Small intestine (tissue), 7 donors: Measurements from ENCODE around the gene ETFA. TPM values are rescaled to one million over a fixed set of nuclear protein-coding genes. Genes with fewer than 3 reads are reported as not detected.
"Not testable (repeated sequence)": the region's sequence is repeated elsewhere in the genome, so short reads cannot be mapped to it uniquely, and the experiment has no call there.

Experiments used
- DNase-seq, 2 donors: peaks; one replicate each; pipeline versions ENCODE4 v3.0.0 to v3.0.0-alpha.2; 2013
- FAIRE-seq: peaks from 2 replicates; lab custom pipeline; 2012; peaks lifted over from hg19 to GRCh38; lab: Jason Lieb, UNC
- H3K27ac ChIP-seq, 3 donors: one replicate each; pipeline ENCODE4 v1.5.1; 2013; ENCODE audit warnings: low read length in 2 of 3, mild to moderate bottlenecking in 2 of 3, control low read depth in 1 of 3, inconsistent platforms in 1 of 3, low read depth in 1 of 3, moderate library complexity in 1 of 3
- H3K27me3 ChIP-seq, 3 donors: one replicate each; pipeline ENCODE4 v1.6.1; 2013; ENCODE audit warnings: low read length in 3 of 3, inconsistent platforms in 1 of 3; ENCODE audit not compliant: control insufficient read depth in 3 of 3, insufficient read depth in 3 of 3
- H3K36me3 ChIP-seq, 3 donors: one replicate each; pipeline ENCODE4 v1.6.1; 2013; ENCODE audit warnings: low read length in 3 of 3, inconsistent platforms in 1 of 3, low read depth in 1 of 3, mild to moderate bottlenecking in 1 of 3, moderate library complexity in 1 of 3; ENCODE audit not compliant: control insufficient read depth in 3 of 3, insufficient read depth in 2 of 3
- H3K4me1 ChIP-seq, 3 donors: one replicate each; pipeline ENCODE4 v1.6.1; 2013; ENCODE audit warnings: low read length in 2 of 3, inconsistent platforms in 1 of 3, low read depth in 1 of 3, mild to moderate bottlenecking in 1 of 3, moderate library complexity in 1 of 3; ENCODE audit not compliant: control insufficient read depth in 3 of 3, insufficient read depth in 2 of 3
- H3K4me3 ChIP-seq, 3 donors: one replicate each; pipeline ENCODE4 v1.5.1; 2013; ENCODE audit warnings: low read length in 3 of 3, control low read depth in 1 of 3, inconsistent platforms in 1 of 3, low read depth in 1 of 3, mild to moderate bottlenecking in 1 of 3, moderate library complexity in 1 of 3
- H3K9me3 ChIP-seq, 2 donors: one replicate each; pipeline ENCODE4 v1.6.1; 2013; ENCODE audit warnings: low read depth in 1 of 2, low read length in 1 of 2; ENCODE audit not compliant: control insufficient read depth in 2 of 2, insufficient read depth in 1 of 2
- WGBS, 3 donors: extraction: QIAGEN DNeasy Blood & Tissue Kit; methylation state at CpG; one replicate each; pipeline ENCODE4 v1.1.7; 2013; 5-methylcytosine and 5-hydroxymethylcytosine counted together
- polyA plus RNA-seq, 4 donors: library from polyadenylated mRNA; stranded (reverse) in 3 of 4; unstranded in 1 of 4; fragments of 200-250 nt in 3 of 4; fragments of 120-200 nt in 1 of 4; gene quantifications; one replicate each; pipeline versions ENCODE4 v1.2.1 to v1.2.3, GENCODE V29; 2013
- donor health status: healthy with polysubstance abuse.
- donor health status: control.
- donor health status: control.
- donor health status: Bipolar disorder and iron deficiency.
- donor health status: healthy.

ETFA gene
- polyA plus RNA-seq, 4 donors: 184 to 346 (median 213) TPM

DNA sequence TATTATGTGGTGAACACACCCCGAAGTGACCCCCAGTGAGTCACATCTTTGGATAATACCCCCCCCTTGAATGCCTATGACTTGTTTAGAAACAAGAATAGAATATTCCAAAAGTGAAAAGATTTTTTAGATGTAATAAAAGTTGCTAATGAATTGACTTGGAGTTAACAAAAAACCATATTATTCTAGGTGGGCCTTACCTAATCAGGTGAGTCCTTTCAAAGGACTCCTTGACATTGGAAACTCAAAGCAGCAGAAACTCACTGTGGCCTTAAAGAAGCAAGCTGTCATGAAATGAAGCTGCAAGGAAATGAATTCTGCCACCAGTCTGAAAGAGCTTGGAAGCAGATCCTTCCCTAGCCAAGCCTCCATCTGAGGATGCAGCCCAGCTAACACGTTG lies 14.4 kb upstream of the ETFA start:
- Histone ChIP-seq H3K4me3 (no peak overlapping the region), H3K4me1 (no peaks in the 10 kb centered on the region), H3K9me3 (no peaks in the 10 kb centered on the region), H3K27ac (no peak overlapping the region), H3K36me3 (no peaks in the 10 kb centered on the region), H3K27me3 (peaks cover 0 to 42% (median 18%) of the 10 kb centered on the region in 3 donors)
- FAIRE-seq (no peak), DNase-seq (no peak)
- WGBS, 3 donors: 66 to 75% (median 74%) methylated on average over 2 of the region's 2 CpGs

DNA sequence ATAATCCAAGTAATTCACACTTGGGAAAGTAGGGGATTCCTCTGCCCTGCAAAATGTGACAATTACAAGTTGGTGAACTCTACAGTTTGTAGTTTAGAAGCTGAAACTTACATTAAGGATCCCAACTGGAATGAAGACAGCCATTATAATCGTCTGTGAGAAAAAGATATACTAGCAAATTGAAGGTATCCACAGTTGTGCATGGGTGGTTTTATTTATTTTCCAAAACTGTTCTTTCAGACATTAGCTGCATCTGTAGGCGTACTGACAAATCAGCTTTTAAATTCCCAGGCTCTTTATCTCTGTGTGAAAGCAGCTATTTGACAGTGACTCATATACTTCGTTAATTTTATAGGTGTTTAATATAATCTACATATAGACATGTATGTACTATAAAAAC lies 12.8 kb upstream of the ETFA start:
- no peaks in the 10 kb centered on the region for H3K36me3 ChIP-seq
- no peak overlapping the region for H3K4me3 ChIP-seq
- DNase-seq: no peak
- no peaks in the 10 kb centered on the region for H3K4me1 ChIP-seq
- no peak for FAIRE-seq
- peaks cover 0 to 32% (median 13%) of the 10 kb centered on the region in 3 donors for H3K27me3 ChIP-seq
- H3K9me3 ChIP-seq: no peaks in the 10 kb centered on the region
- WGBS, 3 donors: 18 to 57% (median 38%) methylated on average over 3 of the region's 3 CpGs
- no peak overlapping the region for H3K27ac ChIP-seq

DNA sequence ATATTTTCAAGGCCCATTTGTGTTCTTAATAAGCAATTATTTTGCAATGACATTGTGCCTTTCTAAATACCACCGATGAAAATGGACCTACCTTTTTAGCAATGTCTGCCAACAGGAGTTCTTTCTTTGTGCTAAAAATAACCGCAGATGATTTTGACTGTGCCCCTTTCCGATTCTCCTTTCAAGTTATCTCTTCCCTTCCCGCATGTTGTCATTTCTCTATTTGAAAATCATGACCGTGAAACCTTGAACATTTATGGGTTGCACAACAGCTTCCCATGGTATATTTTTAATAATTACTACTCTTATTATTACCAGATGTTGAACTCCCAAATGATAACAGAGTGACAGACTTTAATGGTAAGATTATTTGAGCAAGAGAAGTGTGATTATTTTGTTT lies 10.3 kb upstream of the ETFA start:
- H3K27ac ChIP-seq: no peak overlapping the region
- peaks cover 0 to 22% (median 13%) of the 10 kb centered on the region in 3 donors for H3K27me3 ChIP-seq
- H3K4me1 ChIP-seq: no peaks in the 10 kb centered on the region
- DNase-seq: no peak
- H3K4me3 ChIP-seq: no peak overlapping the region
- H3K9me3 ChIP-seq: no peaks in the 10 kb centered on the region
- FAIRE-seq: no peak
- WGBS, 3 donors: 78 to 84% (median 79%) methylated on average over 5 of the region's 5 CpGs
- H3K36me3 ChIP-seq: no peaks in the 10 kb centered on the region

DNA sequence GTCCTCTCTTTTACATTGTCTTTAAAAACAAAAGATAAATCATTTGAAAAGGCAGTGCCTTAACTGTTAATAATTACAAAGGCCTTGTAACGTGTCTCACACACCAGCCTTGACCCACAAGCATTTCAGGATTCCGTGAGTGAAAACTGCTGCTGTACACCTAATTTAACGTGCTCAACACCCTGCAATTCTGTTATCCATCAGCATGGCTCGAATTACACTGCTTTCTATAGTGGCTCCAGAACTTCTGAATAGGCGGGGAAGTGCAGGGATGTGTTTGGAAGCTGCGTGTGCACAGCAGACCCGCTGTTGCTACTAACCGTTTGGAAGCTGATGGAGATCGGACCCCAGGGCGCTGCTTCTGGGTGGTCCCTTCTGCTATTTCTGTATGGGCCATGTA lies 9.9 kb upstream of the ETFA start:
- DNase-seq (no peak), FAIRE-seq (no peak)
- Histone ChIP-seq H3K27ac (no peak overlapping the region), H3K4me3 (no peak overlapping the region), H3K4me1 (no peaks in the 10 kb centered on the region), H3K9me3 (no peaks in the 10 kb centered on the region), H3K36me3 (no peaks in the 10 kb centered on the region), H3K27me3 (peaks cover 0 to 19% (median 13%) of the 10 kb centered on the region in 3 donors)
- 67 to 73% (median 69%) methylated on average over 10 of the region's 10 CpGs for WGBS, 3 donors

DNA sequence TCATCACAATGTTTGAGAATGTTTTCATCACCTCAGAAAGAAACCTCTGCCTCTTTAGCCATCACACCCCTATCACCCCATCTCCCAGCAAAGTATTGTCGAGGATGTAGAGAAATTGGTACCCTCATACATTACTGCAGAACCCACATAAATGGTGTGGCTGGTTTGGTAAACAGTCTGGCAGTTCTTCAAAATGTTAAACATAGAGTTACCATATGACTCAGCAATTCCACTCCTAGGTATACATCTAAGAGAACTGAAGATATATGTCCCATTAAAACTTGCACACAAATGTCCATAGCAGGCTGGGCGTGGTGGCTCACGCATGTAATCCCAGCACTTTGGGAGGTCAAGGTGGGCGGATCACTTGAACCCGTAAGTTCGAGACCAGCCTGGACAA lies 8.7 kb upstream of the ETFA start:
- H3K27ac ChIP-seq: no peak overlapping the region
- peaks cover 0 to 13% (median 12%) of the 10 kb centered on the region in 3 donors for H3K27me3 ChIP-seq
- H3K4me3 ChIP-seq: no peak overlapping the region
- DNase-seq: no peak
- 85 to 90% (median 87%) methylated on average over 6 of the region's 6 CpGs for WGBS, 3 donors
- no peaks in the 10 kb centered on the region for H3K9me3 ChIP-seq
- H3K4me1 ChIP-seq: no peaks in the 10 kb centered on the region
- FAIRE-seq: no peak
- no peaks in the 10 kb centered on the region for H3K36me3 ChIP-seq

DNA sequence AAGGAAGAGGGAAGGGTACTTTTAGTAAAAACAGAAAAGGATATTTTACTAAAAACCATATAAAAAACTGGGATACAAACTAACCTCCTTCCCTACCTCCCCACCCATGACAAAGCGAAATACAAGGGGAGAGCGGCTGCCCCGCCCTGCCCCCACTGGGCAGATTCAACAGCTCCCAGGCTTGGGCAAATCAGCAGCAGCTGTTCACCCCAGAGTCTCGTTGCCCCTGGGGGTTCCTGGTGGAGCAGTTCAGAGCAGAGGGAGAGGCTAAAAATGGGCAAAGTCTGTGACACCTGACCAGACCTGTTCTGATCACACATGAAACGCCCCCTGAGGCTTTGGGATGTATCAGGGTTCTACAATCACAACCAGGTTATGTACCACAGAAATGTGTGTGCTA lies 2.5 kb upstream of the ETFA start:
- WGBS, 3 donors: 51 to 69% (median 65%) methylated on average over 5 of the region's 5 CpGs
- Histone ChIP-seq H3K36me3 (no peaks in the 10 kb centered on the region), H3K4me1 (peaks cover 0 to 6% (median 0%) of the 10 kb centered on the region in 3 donors), H3K27ac (no peak overlapping the region), H3K9me3 (no peaks in the 10 kb centered on the region), H3K4me3 (no peak overlapping the region), H3K27me3 (peaks cover 0 to 2% (median 0%) of the 10 kb centered on the region in 3 donors)
- DNase-seq (no peak), FAIRE-seq (no peak)

DNA sequence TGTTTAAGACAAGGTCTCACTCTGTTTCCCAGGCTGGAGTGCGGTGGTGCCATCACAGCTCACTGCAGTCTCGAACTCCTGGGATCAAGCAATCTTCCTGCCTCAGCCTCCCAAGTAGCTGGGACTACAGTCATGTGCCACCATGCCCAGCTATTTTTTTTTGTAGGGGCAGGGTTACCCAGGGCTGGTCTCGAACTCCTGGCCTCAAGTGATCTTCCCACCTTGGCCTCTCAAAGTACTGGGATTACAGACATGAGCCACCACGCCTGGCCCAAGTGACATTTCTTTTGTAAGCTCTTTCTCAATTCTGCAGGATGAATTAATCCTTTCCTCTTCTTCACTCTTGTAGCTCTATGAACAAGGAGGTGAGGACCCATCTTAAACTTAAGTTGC lies 1.9 kb upstream of the ETFA start:
- not testable (repeated sequence) for DNase-seq, H3K9me3 ChIP-seq, H3K27ac ChIP-seq, FAIRE-seq, H3K27me3 ChIP-seq, H3K36me3 ChIP-seq, H3K4me1 ChIP-seq, H3K4me3 ChIP-seq
- WGBS, 3 donors: 93 to 96% (median 93%) methylated on average over 4 of the region's 4 CpGs

DNA sequence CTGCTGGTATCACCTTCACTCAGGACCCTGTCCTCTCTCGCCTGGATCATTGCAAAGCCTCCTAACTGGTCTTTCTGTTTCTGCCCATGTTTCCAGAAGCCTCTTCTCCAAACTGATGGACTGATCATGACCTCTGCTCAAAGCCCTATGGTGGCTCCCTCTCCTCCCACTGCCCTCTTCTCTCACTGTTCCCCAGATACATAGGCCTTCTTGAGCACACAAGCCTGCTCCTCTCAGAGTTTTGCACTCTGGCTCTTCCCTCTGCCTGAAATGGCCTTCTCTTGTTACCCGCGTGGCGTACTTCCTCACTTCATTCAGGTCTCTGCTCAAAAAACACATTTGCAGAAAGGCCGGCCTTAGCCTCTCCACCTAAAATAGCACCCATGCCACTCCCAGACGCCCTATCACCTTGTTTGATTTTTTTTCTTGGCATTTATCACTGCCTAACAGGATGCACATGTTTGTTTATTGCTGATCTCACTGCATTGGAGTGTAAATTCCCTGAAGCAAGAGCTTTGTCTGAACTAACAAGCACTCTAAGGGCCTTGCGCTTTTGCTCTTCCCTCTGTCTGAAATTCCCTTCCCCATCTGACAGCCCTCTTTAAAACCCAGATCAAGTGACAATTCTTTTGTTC lies 1.4 kb upstream of the ETFA start:
- peaks cover 0 to 2% (median 0%) of the 10 kb centered on the region in 3 donors for H3K27me3 ChIP-seq
- peaks cover 0 to 6% (median 0%) of the 10 kb centered on the region in 3 donors for H3K4me1 ChIP-seq
- no peak overlapping the region for H3K27ac ChIP-seq
- 74 to 83% (median 80%) methylated on average over 7 of the region's 7 CpGs for WGBS, 3 donors
- no peak overlapping the region for H3K4me3 ChIP-seq
- FAIRE-seq (no peak), DNase-seq (no peak)
- no peaks in the 10 kb centered on the region for H3K36me3 ChIP-seq
- H3K9me3 ChIP-seq: no peaks in the 10 kb centered on the region
